GM12865 (cell line): ENCODE data around the gene SALL4.

ENCODE experiments used
- DNase-seq: peaks from one replicate; pipeline ENCODE4 v3.0.0; 2010; ENCODE audit warnings: low read depth
- H3K4me3 ChIP-seq: 2 replicates; pipeline ENCODE4 v1.5.1; 2011; ENCODE audit warnings: mild to moderate bottlenecking, low read depth, low read length, control low read depth
- CTCF ChIP-seq: IDR thresholded peaks from 2 replicates; pipeline ENCODE4 v1.5.1; 2011; ENCODE audit warnings: low read length, control low read depth, low read depth, inconsistent platforms; ENCODE audit not compliant: insufficient read depth; ENCODE audit errors: missing control alignments

Gene SALL4

GRCh38 chr20:51803148-51803854, 980 bp upstream of the SALL4 start:
- no peak for DNase-seq
- TF ChIP-seq CTCF, result no peak
- H3K4me3 ChIP-seq, result no peak overlapping the region

GRCh38 chr20:51801823-51802123, 548 bp downstream of the SALL4 start:
- DNase-seq, result no peak
- no peak for TF ChIP-seq CTCF
- H3K4me3 ChIP-seq, result no peak overlapping the region

GRCh38 chr20:51801122-51801822, 1.0 kb downstream of the SALL4 start:
- no peak for TF ChIP-seq CTCF
- DNase-seq, result no peak
- no peak overlapping the region for H3K4me3 ChIP-seq

GRCh38 chr20:51800872-51801121, 1.5 kb downstream of the SALL4 start:
- H3K4me3 ChIP-seq, result no peak overlapping the region
- DNase-seq, result no peak
- TF ChIP-seq CTCF, result no peak

- peak; percentile 89 for TF ChIP-seq CTCF
- peak; percentile 42 for DNase-seq
- no peak overlapping the region for H3K4me3 ChIP-seq
These were observed 2.1 kb downstream of the SALL4 start for GRCh38 chr20:51800060-51800871.

- no peak for DNase-seq
- no peak for TF ChIP-seq CTCF
- no peak overlapping the region for H3K4me3 ChIP-seq
These were observed 2.9 kb downstream of the SALL4 start for GRCh38 chr20:51799401-51799860.
